Measurements from ENCODE around the gene OR51A7. TPM values are rescaled to one million over a fixed set of nuclear protein-coding genes. Genes with fewer than 3 reads are reported as not detected.
"Not testable (repeated sequence)": the region's sequence is repeated elsewhere in the genome, so short reads cannot be mapped to it uniquely, and the experiment has no call there.

The OR51A7 gene, protein sequence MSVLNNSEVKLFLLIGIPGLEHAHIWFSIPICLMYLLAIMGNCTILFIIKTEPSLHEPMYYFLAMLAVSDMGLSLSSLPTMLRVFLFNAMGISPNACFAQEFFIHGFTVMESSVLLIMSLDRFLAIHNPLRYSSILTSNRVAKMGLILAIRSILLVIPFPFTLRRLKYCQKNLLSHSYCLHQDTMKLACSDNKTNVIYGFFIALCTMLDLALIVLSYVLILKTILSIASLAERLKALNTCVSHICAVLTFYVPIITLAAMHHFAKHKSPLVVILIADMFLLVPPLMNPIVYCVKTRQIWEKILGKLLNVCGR
- total RNA-seq = not detected
- polyA plus RNA-seq (2013, experiment 1 of 2) = not detected
- not detected for polyA plus RNA-seq (2013, experiment 2 of 2)
- total RNA-seq = 0 to 0.10 (median 0) reads per million in 172 experiments

DNA sequence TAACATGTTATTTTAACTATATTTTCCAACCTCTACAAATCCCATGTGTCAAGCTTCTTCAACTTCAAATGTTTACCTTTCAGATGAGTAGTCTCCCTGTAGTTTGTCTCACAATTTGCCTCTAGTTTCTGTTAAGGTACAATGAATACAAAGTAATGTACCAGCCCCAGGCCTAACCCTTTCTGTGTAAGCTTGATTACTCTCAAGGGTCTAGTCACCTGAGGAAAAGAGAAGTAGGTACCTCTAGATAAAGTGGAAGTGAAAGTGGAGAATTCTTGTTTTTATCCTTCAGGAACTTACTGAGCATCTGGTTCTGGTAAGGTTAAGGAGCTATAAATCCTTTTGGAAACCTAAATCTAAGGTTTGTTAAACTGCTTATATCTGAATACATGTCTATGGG lies at the start of gene OR51A7:
OR51A7 (plus strand) TSS at position 300 of the 400 bp plus-strand sequence. CDS start 3,587 bp downstream, outside the sequence.
- Mint-ChIP-seq H3K9me3 (peaks cover 3% of the 10 kb centered on the region), H3K4me1 (ENCODE audit: low read depth) (no peaks in the 10 kb centered on the region), H3K27ac (no peak within 1 kb of the TSS), H3K4me3 (no peak within 1 kb of the TSS), H3K36me3 (ENCODE audit: low read depth) (no peaks in the 10 kb centered on the region), H3K27me3 (peaks cover 5% of the 10 kb centered on the region)
- ChIA-PET CTCF (no interaction called here), POLR2A (no interaction called here)
- no peaks in the 10 kb centered on the region for H3K9me3 ChIP-seq (ENCODE audit: control insufficient read depth in 1 of 2, insufficient read depth in 1 of 2, low read length in 2 of 2)
- TF ChIP-seq, protein P1, sequence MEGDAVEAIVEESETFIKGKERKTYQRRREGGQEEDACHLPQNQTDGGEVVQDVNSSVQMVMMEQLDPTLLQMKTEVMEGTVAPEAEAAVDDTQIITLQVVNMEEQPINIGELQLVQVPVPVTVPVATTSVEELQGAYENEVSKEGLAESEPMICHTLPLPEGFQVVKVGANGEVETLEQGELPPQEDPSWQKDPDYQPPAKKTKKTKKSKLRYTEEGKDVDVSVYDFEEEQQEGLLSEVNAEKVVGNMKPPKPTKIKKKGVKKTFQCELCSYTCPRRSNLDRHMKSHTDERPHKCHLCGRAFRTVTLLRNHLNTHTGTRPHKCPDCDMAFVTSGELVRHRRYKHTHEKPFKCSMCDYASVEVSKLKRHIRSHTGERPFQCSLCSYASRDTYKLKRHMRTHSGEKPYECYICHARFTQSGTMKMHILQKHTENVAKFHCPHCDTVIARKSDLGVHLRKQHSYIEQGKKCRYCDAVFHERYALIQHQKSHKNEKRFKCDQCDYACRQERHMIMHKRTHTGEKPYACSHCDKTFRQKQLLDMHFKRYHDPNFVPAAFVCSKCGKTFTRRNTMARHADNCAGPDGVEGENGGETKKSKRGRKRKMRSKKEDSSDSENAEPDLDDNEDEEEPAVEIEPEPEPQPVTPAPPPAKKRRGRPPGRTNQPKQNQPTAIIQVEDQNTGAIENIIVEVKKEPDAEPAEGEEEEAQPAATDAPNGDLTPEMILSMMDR (IDR thresholded peaks at IDR 0.05) = no peak
- H3K4me3 ChIP-seq (ENCODE audit: low read length) = no peak within 1 kb of the TSS
- DNase-seq (no peak), ATAC-seq (ENCODE audit: poor library complexity) (no peak)
- H3K27ac ChIP-seq (ENCODE audit: low read depth in 1 of 2, low read length in 2 of 2) = no peak within 1 kb of the TSS
- intact Hi-C loops (cut with DNase I, micrococcal nuclease) = no loop called here
- H3K4me1 ChIP-seq (ENCODE audit: insufficient read depth, low read length) = no peaks in the 10 kb centered on the region
- H3K36me3 ChIP-seq (ENCODE audit: insufficient read depth, low read length) = no peaks in the 10 kb centered on the region
- H3K27me3 ChIP-seq (ENCODE audit: control insufficient read depth in 1 of 2, insufficient read depth in 2 of 2, low read length in 2 of 2) = no peaks in the 10 kb centered on the region

DNA sequence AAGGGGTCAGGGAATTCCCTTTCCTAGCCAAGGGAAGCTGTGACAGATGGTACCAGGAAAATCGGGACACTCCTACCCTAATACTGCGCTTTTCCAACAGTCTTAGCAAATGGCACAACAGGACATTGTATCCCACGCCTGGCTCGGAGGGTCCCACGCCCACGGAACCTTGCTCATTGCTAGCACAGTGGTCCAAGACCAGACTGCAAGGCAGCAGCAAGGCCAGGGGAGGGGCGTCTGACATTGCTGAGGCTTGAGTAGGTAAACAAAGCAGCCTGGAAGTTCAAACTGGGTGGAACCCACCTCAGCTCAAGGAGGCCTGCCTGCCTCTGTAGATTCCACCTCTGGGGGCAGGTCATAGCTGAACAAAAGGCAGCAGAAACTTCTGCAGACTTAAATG lies 49.3 kb upstream of the OR51A7 start:
- H3K9me3 ChIP-seq (ENCODE audit: control insufficient read depth in 1 of 2, insufficient read depth in 1 of 2, low read length in 2 of 2); H3K36me3 ChIP-seq (ENCODE audit: insufficient read depth, low read length); DNase-seq; H3K27ac Mint-ChIP-seq; H3K36me3 Mint-ChIP-seq (ENCODE audit: low read depth); H3K9me3 Mint-ChIP-seq; H3K27me3 ChIP-seq (ENCODE audit: control insufficient read depth in 1 of 2, insufficient read depth in 2 of 2, low read length in 2 of 2); H3K4me1 Mint-ChIP-seq (ENCODE audit: low read depth); POLR2A ChIA-PET; intact Hi-C loops (cut with DNase I, micrococcal nuclease); ATAC-seq (ENCODE audit: poor library complexity); CTCF ChIA-PET; H3K4me1 ChIP-seq (ENCODE audit: insufficient read depth, low read length); H3K27me3 Mint-ChIP-seq; H3K27ac ChIP-seq (ENCODE audit: low read depth in 1 of 2, low read length in 2 of 2); H3K4me3 ChIP-seq (ENCODE audit: low read length); H3K4me3 Mint-ChIP-seq: not testable (repeated sequence)

DNA sequence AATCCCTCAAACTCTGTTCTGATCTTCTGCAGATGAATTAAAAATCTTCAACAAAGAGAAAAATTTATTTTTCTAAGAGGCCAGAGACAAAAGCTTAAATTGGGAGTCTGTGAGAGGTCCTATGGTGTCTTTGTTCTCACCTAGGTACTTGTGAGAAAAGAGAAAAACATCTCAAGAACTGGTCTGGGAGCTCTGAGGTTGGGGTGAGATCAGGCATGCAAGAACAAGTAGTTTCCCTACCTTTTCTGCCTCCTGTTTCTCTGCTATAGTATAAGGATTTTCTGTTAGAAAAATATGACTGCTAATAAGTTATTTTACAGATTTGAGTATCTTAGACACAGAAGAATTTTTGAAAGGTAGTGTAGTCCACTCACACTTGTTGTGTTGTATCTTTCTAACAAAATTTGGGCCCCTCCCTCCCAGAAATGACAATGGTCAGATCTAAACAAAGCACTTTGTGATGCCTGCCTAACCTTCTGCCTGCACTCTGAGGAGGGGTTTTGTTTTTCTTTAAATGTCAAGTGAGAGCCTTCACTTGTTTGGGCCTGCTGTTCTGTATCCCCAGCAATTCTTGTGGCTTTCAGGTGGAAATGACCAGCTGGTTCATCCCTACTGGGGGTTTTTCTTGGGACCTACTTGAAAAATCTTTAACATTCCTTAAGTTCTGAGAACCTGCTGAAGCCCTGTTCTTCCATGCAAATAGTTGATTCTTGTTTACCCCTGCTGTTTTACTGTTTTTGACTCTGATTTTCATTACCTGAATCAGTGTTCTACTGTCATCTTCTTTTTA lies 40.9 kb upstream of the OR51A7 start:
- Mint-ChIP-seq H3K4me3 (no peak overlapping the region), H3K27ac (no peak overlapping the region), H3K36me3 (ENCODE audit: low read depth) (no peaks in the 10 kb centered on the region), H3K4me1 (ENCODE audit: low read depth) (no peaks in the 10 kb centered on the region), H3K27me3 (peaks cover 10% of the 10 kb centered on the region), H3K9me3 (peaks cover 3% of the 10 kb centered on the region)
- Histone ChIP-seq H3K27me3 (ENCODE audit: control insufficient read depth in 1 of 2, insufficient read depth in 2 of 2, low read length in 2 of 2) (no peaks in the 10 kb centered on the region), H3K36me3 (ENCODE audit: insufficient read depth, low read length) (no peaks in the 10 kb centered on the region), H3K4me3 (ENCODE audit: low read length) (no peak overlapping the region), H3K4me1 (ENCODE audit: insufficient read depth, low read length) (no peaks in the 10 kb centered on the region), H3K27ac (ENCODE audit: low read depth in 1 of 2, low read length in 2 of 2) (no peak overlapping the region), H3K9me3 (ENCODE audit: control insufficient read depth in 1 of 2, insufficient read depth in 1 of 2, low read length in 2 of 2) (no peaks in the 10 kb centered on the region)
- DNase-seq (no peak), ATAC-seq (ENCODE audit: poor library complexity) (no peak)
- ChIA-PET CTCF (no interaction called here), POLR2A (no interaction called here)
- intact Hi-C loops (cut with DNase I, micrococcal nuclease) = no loop called here
- TF ChIP-seq, protein P1 (IDR thresholded peaks at IDR 0.05) = no peak

Measured in CD4-positive, alpha-beta T cell (primary cell).